OCI-LY3 (cell line): Measurements from ENCODE around the gene RBPJ.

Experiments used
- EZH2phosphoT487 ChIP-seq: fragments of 200-600 bp; shearing (Covaris generic); IDR thresholded peaks from 2 replicates; pipeline ENCODE4 v1.6.1; 2018; ENCODE audit warnings: antibody characterized with exemption, mixed run types, low read depth
- TF ChIP-seq, protein P1 (sequence below): fragments of 200-600, 300-600 bp; sonication (generic); IDR thresholded peaks from 2 replicates; pipeline ENCODE4 v1.5.1; 2014; ENCODE audit warnings: antibody characterized with exemption, low read length, low read depth

DNA sequence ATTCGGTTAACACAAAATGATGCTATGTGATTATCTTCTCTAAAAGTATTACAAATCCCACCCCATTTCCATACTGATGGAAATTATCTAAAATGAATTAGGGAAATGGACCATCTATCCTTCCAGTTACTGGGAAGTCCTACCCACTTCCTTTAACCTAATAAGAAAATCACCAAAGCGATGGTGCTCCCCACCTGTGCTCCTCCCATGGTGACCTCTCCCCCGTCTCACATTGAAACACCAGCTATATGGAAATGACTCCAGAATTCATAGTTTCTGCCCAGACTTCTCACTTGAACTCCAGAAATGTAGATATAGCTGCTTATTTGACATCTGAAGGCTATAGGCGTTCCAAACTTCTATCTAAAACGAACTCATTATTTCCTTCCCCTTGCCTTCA is 121.0 kb downstream of the RBPJ start:
- TF ChIP-seq, protein P1, sequence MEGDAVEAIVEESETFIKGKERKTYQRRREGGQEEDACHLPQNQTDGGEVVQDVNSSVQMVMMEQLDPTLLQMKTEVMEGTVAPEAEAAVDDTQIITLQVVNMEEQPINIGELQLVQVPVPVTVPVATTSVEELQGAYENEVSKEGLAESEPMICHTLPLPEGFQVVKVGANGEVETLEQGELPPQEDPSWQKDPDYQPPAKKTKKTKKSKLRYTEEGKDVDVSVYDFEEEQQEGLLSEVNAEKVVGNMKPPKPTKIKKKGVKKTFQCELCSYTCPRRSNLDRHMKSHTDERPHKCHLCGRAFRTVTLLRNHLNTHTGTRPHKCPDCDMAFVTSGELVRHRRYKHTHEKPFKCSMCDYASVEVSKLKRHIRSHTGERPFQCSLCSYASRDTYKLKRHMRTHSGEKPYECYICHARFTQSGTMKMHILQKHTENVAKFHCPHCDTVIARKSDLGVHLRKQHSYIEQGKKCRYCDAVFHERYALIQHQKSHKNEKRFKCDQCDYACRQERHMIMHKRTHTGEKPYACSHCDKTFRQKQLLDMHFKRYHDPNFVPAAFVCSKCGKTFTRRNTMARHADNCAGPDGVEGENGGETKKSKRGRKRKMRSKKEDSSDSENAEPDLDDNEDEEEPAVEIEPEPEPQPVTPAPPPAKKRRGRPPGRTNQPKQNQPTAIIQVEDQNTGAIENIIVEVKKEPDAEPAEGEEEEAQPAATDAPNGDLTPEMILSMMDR = no peak
- no peak for TF ChIP-seq EZH2phosphoT487
